ENCODE data around the gene PAFAH1B1. TPM values are rescaled to one million over a fixed set of nuclear protein-coding genes. Genes with fewer than 3 reads are reported as not detected.

The PAFAH1B1 gene
- total and polyA plus RNA-seq, 4 donors, result 14.0 to 44.1 (median 29.2) TPM

- peaks cover 18 to 59% (median 53%) of the 10 kb centered on the region in 4 donors for H3K4me1 ChIP-seq (ENCODE audit: control insufficient read depth in 4 of 4, insufficient read depth in 4 of 4, low read length in 3 of 4)
- TF ChIP-seq FOXA2 (IDR thresholded peaks at IDR 0.05) (no peak), RXRA (IDR thresholded peaks at IDR 0.05) (peak; percentile 35 to 65), FOXA1 (IDR thresholded peaks at IDR 0.05) (no peak), JUND (IDR thresholded peaks at IDR 0.05) (no peak)
- TF ChIP-seq, protein P1, sequence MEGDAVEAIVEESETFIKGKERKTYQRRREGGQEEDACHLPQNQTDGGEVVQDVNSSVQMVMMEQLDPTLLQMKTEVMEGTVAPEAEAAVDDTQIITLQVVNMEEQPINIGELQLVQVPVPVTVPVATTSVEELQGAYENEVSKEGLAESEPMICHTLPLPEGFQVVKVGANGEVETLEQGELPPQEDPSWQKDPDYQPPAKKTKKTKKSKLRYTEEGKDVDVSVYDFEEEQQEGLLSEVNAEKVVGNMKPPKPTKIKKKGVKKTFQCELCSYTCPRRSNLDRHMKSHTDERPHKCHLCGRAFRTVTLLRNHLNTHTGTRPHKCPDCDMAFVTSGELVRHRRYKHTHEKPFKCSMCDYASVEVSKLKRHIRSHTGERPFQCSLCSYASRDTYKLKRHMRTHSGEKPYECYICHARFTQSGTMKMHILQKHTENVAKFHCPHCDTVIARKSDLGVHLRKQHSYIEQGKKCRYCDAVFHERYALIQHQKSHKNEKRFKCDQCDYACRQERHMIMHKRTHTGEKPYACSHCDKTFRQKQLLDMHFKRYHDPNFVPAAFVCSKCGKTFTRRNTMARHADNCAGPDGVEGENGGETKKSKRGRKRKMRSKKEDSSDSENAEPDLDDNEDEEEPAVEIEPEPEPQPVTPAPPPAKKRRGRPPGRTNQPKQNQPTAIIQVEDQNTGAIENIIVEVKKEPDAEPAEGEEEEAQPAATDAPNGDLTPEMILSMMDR (IDR thresholded peaks at IDR 0.05; ENCODE audit: low read depth, low read length, missing input control), result no peak
- DNase-seq (ENCODE audit: low spot score), result no peak
- no peak overlapping the region for H3K4me3 ChIP-seq (ENCODE audit: low read depth in 1 of 3, low read length in 3 of 3)
- H3K36me3 ChIP-seq (ENCODE audit: control insufficient read depth in 4 of 4, insufficient read depth in 3 of 4, low read depth in 1 of 4, low read length in 3 of 4), result peaks cover 18 to 45% (median 24%) of the 10 kb centered on the region in 4 donors
- H3K27ac ChIP-seq (ENCODE audit: low read depth in 1 of 2, low read length in 2 of 2), result peak overlapping the region in 1 of 2 donors; percentile 32
- 60% methylated on average over 38 of the region's 38 CpGs for WGBS
- no peaks in the 10 kb centered on the region for H3K9me3 ChIP-seq (ENCODE audit: control insufficient read depth in 4 of 4, low read length in 3 of 4)
- no peaks in the 10 kb centered on the region for H3K27me3 ChIP-seq (ENCODE audit: control insufficient read depth in 4 of 4, insufficient read depth in 4 of 4, low read length in 3 of 4)
- no peak overlapping the region for H3K9ac ChIP-seq (ENCODE audit: low read depth in 1 of 2, low read length in 2 of 2)
Observed at GRCh38 chr17:2704031-2704889, 110.8 kb downstream of the PAFAH1B1 start.

DNA sequence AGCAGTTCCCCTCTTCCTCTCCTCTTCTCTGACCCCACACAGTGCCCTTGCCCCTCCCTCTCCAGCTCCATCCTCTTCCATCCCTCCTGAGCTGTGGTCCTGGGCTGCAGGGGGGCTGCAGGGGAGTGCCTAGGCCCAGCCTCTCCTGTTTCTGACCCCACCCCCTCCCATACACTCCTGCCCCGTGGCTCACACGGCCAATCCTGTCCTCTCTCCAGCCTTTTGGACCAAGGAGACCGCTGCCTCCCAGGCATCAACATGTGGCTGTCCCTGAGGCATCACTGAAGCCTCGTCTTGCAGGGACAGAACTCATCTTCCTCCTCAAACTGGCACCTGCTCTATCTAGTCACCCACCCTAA, 111.4 kb downstream of the PAFAH1B1 start:
- WGBS, result 60% methylated on average over 4 of the region's 4 CpGs
- no peak overlapping the region for H3K27ac ChIP-seq (ENCODE audit: low read depth in 1 of 2, low read length in 2 of 2)
- no peak overlapping the region for H3K9ac ChIP-seq (ENCODE audit: low read depth in 1 of 2, low read length in 2 of 2)
- no peak overlapping the region for H3K4me3 ChIP-seq (ENCODE audit: low read depth in 1 of 3, low read length in 3 of 3)
- H3K4me1 ChIP-seq (ENCODE audit: control insufficient read depth in 4 of 4, insufficient read depth in 4 of 4, low read length in 3 of 4), result peaks cover 18 to 63% (median 56%) of the 10 kb centered on the region in 4 donors
- peaks cover 17 to 42% (median 23%) of the 10 kb centered on the region in 4 donors for H3K36me3 ChIP-seq (ENCODE audit: control insufficient read depth in 4 of 4, insufficient read depth in 3 of 4, low read depth in 1 of 4, low read length in 3 of 4)
- TF ChIP-seq, protein P1 (IDR thresholded peaks at IDR 0.05; ENCODE audit: low read depth, low read length, missing input control), result no peak
- TF ChIP-seq NR2F2 (IDR thresholded peaks at IDR 0.05) (no peak), FOXA1 (IDR thresholded peaks at IDR 0.05) (no peak), JUND (IDR thresholded peaks at IDR 0.05) (no peak), RAD21 (IDR thresholded peaks at IDR 0.05) (no peak), FOXA2 (IDR thresholded peaks at IDR 0.05) (no peak), HNF4G (IDR thresholded peaks at IDR 0.05) (no peak), MAX (IDR thresholded peaks at IDR 0.05) (no peak), SP1 (IDR thresholded peaks at IDR 0.05) (no peak), HNF4A (conservative IDR thresholded peaks at IDR 0.05) (no peak), TAF1 (conservative IDR thresholded peaks at IDR 0.05) (no peak), EGR1 (IDR thresholded peaks at IDR 0.05; ENCODE audit: low read depth in 2 of 2) (no peak), RXRA (IDR thresholded peaks at IDR 0.05) (no peak)
- TF ChIP-seq, protein P2, sequence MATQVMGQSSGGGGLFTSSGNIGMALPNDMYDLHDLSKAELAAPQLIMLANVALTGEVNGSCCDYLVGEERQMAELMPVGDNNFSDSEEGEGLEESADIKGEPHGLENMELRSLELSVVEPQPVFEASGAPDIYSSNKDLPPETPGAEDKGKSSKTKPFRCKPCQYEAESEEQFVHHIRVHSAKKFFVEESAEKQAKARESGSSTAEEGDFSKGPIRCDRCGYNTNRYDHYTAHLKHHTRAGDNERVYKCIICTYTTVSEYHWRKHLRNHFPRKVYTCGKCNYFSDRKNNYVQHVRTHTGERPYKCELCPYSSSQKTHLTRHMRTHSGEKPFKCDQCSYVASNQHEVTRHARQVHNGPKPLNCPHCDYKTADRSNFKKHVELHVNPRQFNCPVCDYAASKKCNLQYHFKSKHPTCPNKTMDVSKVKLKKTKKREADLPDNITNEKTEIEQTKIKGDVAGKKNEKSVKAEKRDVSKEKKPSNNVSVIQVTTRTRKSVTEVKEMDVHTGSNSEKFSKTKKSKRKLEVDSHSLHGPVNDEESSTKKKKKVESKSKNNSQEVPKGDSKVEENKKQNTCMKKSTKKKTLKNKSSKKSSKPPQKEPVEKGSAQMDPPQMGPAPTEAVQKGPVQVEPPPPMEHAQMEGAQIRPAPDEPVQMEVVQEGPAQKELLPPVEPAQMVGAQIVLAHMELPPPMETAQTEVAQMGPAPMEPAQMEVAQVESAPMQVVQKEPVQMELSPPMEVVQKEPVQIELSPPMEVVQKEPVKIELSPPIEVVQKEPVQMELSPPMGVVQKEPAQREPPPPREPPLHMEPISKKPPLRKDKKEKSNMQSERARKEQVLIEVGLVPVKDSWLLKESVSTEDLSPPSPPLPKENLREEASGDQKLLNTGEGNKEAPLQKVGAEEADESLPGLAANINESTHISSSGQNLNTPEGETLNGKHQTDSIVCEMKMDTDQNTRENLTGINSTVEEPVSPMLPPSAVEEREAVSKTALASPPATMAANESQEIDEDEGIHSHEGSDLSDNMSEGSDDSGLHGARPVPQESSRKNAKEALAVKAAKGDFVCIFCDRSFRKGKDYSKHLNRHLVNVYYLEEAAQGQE (IDR thresholded peaks at IDR 0.05), result no peak
- TF ChIP-seq, protein P3, sequence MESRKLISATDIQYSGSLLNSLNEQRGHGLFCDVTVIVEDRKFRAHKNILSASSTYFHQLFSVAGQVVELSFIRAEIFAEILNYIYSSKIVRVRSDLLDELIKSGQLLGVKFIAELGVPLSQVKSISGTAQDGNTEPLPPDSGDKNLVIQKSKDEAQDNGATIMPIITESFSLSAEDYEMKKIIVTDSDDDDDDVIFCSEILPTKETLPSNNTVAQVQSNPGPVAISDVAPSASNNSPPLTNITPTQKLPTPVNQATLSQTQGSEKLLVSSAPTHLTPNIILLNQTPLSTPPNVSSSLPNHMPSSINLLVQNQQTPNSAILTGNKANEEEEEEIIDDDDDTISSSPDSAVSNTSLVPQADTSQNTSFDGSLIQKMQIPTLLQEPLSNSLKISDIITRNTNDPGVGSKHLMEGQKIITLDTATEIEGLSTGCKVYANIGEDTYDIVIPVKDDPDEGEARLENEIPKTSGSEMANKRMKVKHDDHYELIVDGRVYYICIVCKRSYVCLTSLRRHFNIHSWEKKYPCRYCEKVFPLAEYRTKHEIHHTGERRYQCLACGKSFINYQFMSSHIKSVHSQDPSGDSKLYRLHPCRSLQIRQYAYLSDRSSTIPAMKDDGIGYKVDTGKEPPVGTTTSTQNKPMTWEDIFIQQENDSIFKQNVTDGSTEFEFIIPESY (IDR thresholded peaks at IDR 0.05), result no peak
- TF ChIP-seq, protein P4, sequence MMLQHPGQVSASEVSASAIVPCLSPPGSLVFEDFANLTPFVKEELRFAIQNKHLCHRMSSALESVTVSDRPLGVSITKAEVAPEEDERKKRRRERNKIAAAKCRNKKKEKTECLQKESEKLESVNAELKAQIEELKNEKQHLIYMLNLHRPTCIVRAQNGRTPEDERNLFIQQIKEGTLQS (IDR thresholded peaks at IDR 0.05), result no peak
- H3K27me3 ChIP-seq (ENCODE audit: control insufficient read depth in 4 of 4, insufficient read depth in 4 of 4, low read length in 3 of 4), result no peaks in the 10 kb centered on the region
- no peak for DNase-seq (ENCODE audit: low spot score)
- no peaks in the 10 kb centered on the region for H3K9me3 ChIP-seq (ENCODE audit: control insufficient read depth in 4 of 4, low read length in 3 of 4)
